ENCODE results near the gene CLPSL1. TPM values are rescaled to one million over a fixed set of nuclear protein-coding genes. Genes with fewer than 3 reads are reported as not detected.

Gene CLPSL1
- total and polyA plus RNA-seq, 2 of the 4 experiments (the other 2 are of a cell fraction) = not detected

DNA sequence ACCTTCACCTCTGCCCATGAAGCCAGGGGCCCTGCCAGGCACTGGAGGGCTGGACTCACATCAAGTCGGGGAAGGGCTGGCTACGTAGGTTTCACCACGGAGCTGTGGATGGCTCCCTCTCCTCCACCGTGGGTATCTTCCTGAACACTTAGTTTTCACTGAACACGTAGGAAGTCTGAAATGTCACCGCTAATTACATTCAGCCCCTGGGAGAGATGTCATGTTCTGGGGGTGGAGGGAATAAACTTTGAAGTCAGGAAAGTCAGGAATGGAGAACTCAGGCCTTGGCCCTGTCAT lies 30.8 kb downstream of the CLPSL1 start:
- CTCF ChIA-PET = no interaction called here
- Histone ChIP-seq H2AK5ac (ENCODE audit: low read depth, low read length) (no peak overlapping the region), H3K79me1 (ENCODE audit: low read depth in 1 of 2, low read length in 2 of 2) (no peaks in the 10 kb centered on the region), H3K4me3 (ENCODE audit: insufficient read depth, low read depth, low read length) (no peak overlapping the region), H4K5ac (ENCODE audit: low read depth, low read length) (no peak overlapping the region), H2BK120ac (ENCODE audit: low read depth, low read length) (no peak overlapping the region), H3K9ac (ENCODE audit: low read depth, low read length) (no peak overlapping the region), H3K4me1 (ENCODE audit: control insufficient read depth, insufficient read depth, low read length) (no peaks in the 10 kb centered on the region), H3K27me3 (ENCODE audit: control insufficient read depth, insufficient read depth, low read length) (peaks cover 1% of the 10 kb centered on the region; the same call in 1 of the 2 replicates), H2AK9ac (replicated peaks; ENCODE audit: low read depth, low read length, poor library complexity) (no peak overlapping the region), H3K18ac (ENCODE audit: low read depth, low read length) (no peak overlapping the region), H2BK15ac (ENCODE audit: low read depth, low read length) (no peak overlapping the region), H4K20me1 (ENCODE audit: insufficient read depth, low read length) (no peaks in the 10 kb centered on the region), H4K8ac (ENCODE audit: low read depth in 2 of 2, low read length in 2 of 2) (no peak overlapping the region), H3K23ac (ENCODE audit: low read depth, low read length) (no peak overlapping the region), H3K14ac (replicated peaks; ENCODE audit: low read depth, low read length) (no peak overlapping the region), H4K91ac (ENCODE audit: insufficient read depth, low read depth, low read length) (no peak overlapping the region), H3K36me3 (ENCODE audit: control insufficient read depth, insufficient read depth, low read length) (no peaks in the 10 kb centered on the region), H3K27ac (ENCODE audit: insufficient read depth, low read length) (no peak overlapping the region), H3K9me3 (ENCODE audit: control insufficient read depth, insufficient read depth, low read length) (peaks cover 1% of the 10 kb centered on the region; the same call in 1 of the 2 replicates), H3K9me1 (ENCODE audit: insufficient read depth, low read length) (no peaks in the 10 kb centered on the region), H2BK5ac (ENCODE audit: low read depth, low read length, poor library complexity, severe bottlenecking) (no peak overlapping the region), H3K4ac (ENCODE audit: low read depth, low read length) (no peak overlapping the region), H2AFZ (replicated peaks; ENCODE audit: low read length, poor library complexity) (no peak overlapping the region), H2BK20ac (ENCODE audit: low read depth, low read length) (no peak overlapping the region), H3K56ac (ENCODE audit: extremely low read depth, insufficient read depth, low read length) (no peak overlapping the region), H3K4me2 (ENCODE audit: low read depth, low read length) (no peak overlapping the region)
- ATAC-seq (ENCODE audit: low read depth) = no peak
- no peak for DNase-seq
- TF ChIP-seq BHLHE40 (IDR thresholded peaks at IDR 0.05; ENCODE audit: low read depth, low read length) = no peak
- TF ChIP-seq CEBPB (IDR thresholded peaks at IDR 0.05; ENCODE audit: low read depth, low read length) = no peak
- no peak for TF ChIP-seq MAZ (IDR thresholded peaks at IDR 0.05; ENCODE audit: borderline replicate concordance, low read depth, low read length)
- TF ChIP-seq, protein P1, sequence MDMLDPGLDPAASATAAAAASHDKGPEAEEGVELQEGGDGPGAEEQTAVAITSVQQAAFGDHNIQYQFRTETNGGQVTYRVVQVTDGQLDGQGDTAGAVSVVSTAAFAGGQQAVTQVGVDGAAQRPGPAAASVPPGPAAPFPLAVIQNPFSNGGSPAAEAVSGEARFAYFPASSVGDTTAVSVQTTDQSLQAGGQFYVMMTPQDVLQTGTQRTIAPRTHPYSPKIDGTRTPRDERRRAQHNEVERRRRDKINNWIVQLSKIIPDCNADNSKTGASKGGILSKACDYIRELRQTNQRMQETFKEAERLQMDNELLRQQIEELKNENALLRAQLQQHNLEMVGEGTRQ (IDR thresholded peaks at IDR 0.05; ENCODE audit: low read depth, low read length) = no peak
- no peak for TF ChIP-seq CHD1 (IDR thresholded peaks at IDR 0.05; ENCODE audit: low read depth, low read length)
- TF ChIP-seq RCOR1 (IDR thresholded peaks at IDR 0.05; ENCODE audit: insufficient replicate concordance, low read length) = no peak
- no peak for TF ChIP-seq MXI1 (IDR thresholded peaks at IDR 0.05; ENCODE audit: borderline replicate concordance, low read depth, low read length)
- TF ChIP-seq RFX5 (IDR thresholded peaks at IDR 0.05; ENCODE audit: low read depth, low read length) = no peak
- no peak for TF ChIP-seq SMC3 (IDR thresholded peaks at IDR 0.05; ENCODE audit: low read depth, low read length)
- TF ChIP-seq NFE2L2 (IDR thresholded peaks at IDR 0.05; ENCODE audit: low read depth, low read length) = no peak
- TF ChIP-seq, protein P2, sequence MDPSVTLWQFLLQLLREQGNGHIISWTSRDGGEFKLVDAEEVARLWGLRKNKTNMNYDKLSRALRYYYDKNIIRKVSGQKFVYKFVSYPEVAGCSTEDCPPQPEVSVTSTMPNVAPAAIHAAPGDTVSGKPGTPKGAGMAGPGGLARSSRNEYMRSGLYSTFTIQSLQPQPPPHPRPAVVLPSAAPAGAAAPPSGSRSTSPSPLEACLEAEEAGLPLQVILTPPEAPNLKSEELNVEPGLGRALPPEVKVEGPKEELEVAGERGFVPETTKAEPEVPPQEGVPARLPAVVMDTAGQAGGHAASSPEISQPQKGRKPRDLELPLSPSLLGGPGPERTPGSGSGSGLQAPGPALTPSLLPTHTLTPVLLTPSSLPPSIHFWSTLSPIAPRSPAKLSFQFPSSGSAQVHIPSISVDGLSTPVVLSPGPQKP (IDR thresholded peaks at IDR 0.05; ENCODE audit: borderline replicate concordance, low read depth, low read length) = no peak
- no peak for TF ChIP-seq FOS (IDR thresholded peaks at IDR 0.05; ENCODE audit: low read depth, low read length)
- POLR2A ChIA-PET (ENCODE audit: unreplicated experiment) = no interaction called here
- dilution Hi-C loops (cut with HindIII; ENCODE audit: low sequenced_read_pairs, unreplicated experiment) (no loop called here), in situ Hi-C loops (cut with MboI; ENCODE audit: low sequenced_read_pairs) (no loop called here), intact Hi-C loops (cut with micrococcal nuclease) (no loop called here)
- BruUV-seq (replicated peaks) = no TSS peak
- 83% methylated on average over 1 of the region's 6 CpGs; no CpG with 5 or more reads in 1 of the 2 experiments for WGBS, 2 experiments (ENCODE audit: extremely low coverage in 2 of 2, insufficient read length in 1 of 2)
